Activated T-cell treated with anti-CD3 and anti-CD28 coated beads, Interleukin-2, amount 50 U/mL, for 48 hours (primary cell): ENCODE data around the gene HRK.
"Not testable (repeated sequence)": the region's sequence is repeated elsewhere in the genome, so short reads cannot be mapped to it uniquely, and the experiment has no call there.

Source experiments
- DNase-seq, 2 experiments: peaks; one replicate each; pipeline ENCODE4 v3.0.0-alpha.2; 2020

HRK gene

GRCh38 chr12:116814766-116815165, 66.5 kb downstream of the HRK start:
- not testable (repeated sequence) for DNase-seq

GRCh38 chr12:116813271-116814041, 67.8 kb downstream of the HRK start:
- DNase-seq: no peak

- no peak for DNase-seq
Measured at GRCh38 chr12:116812238-116812637, 69.0 kb downstream of the HRK start.

- DNase-seq: no peak
Measured at GRCh38 chr12:116808113-116809105, 72.8 kb downstream of the HRK start.

GRCh38 chr12:116807546-116807945, 73.7 kb downstream of the HRK start:
- no peak for DNase-seq

GRCh38 chr12:116806845-116807440, 74.3 kb downstream of the HRK start:
- no peak for DNase-seq
